GM21528 (cell line): ENCODE data around the gene CPE.
"Not testable (repeated sequence)": the region's sequence is repeated elsewhere in the genome, so short reads cannot be mapped to it uniquely, and the experiment has no call there.

Source experiments
- ATAC-seq: cut with Tn5 transposase; IDR thresholded peaks from one replicate; pipeline ENCODE4 v1.9.1; 2021; ENCODE audit warnings: mild to moderate bottlenecking, moderate library complexity; ENCODE audit not compliant: unreplicated experiment, low FRiP score

Gene CPE

GRCh38 chr4:165457793-165458192, 79.0 kb downstream of the CPE start:
- ATAC-seq: no peak

GRCh38 chr4:165458471-165458870, 79.7 kb downstream of the CPE start:
- no peak for ATAC-seq

DNA sequence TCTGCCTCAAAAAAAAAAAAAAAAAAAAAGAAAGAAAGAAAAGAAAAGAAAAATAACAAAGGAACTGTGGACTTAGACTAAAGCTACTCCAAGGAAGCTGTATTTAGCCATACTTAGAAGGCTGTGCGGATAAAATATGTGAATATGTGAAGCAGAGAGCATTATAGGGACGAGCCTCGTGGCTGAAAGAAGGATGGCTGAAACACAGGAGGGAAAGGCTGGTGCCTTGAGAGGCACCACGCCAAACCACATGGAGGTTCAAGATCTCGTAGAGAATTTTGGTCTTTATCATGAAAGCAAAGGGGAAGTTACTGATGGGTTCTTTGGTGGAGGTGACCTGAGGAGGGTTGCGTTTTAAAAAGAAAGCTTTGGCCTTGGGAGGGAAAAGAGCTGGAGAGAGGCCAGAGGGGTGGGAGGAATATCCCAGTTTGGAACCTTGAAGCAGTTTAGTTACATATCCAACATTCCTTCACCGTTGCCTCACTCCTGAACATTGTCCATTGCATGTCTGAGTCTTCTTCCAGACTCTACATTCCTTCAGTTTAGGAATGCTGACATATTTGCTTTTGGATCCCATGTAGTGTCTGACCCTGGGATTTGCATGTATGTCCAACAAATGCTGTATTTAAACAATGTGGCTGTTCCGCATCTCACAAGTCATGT, 82.5 kb downstream of the CPE start:
- ATAC-seq: no peak

DNA sequence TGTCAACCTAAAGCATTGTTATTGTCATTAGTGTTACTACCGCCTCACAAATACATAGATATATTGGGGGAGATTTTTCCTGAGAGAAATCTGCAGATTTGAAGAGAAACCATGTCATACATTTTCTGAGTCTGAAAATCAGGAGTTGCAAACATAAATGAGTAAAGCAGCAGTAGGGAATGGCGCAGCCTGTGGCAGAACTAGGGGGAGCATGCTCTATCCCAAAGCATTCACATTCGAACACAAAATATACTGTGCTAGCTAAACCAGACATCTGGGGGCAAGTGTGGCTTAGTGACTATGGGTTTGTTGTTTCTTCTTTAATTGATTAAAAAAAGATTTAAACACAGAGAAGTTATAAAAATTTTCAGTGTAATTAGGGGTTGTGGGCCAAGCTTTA, 83.2 kb downstream of the CPE start:
- no peak for ATAC-seq

DNA sequence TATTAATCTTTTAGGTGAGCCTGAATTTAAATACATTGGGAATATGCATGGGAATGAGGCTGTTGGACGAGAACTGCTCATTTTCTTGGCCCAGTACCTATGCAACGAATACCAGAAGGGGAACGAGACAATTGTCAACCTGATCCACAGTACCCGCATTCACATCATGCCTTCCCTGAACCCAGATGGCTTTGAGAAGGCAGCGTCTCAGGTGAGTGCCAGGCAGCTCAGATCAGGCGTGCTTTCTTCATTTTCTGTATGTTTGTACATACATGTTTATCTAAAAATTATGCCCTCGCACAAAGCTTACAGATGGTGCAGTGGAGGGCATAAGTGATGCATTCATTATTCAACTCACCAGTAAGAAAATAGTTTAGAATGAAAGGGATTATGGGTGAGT, 85.6 kb downstream of the CPE start:
- no peak for ATAC-seq

DNA sequence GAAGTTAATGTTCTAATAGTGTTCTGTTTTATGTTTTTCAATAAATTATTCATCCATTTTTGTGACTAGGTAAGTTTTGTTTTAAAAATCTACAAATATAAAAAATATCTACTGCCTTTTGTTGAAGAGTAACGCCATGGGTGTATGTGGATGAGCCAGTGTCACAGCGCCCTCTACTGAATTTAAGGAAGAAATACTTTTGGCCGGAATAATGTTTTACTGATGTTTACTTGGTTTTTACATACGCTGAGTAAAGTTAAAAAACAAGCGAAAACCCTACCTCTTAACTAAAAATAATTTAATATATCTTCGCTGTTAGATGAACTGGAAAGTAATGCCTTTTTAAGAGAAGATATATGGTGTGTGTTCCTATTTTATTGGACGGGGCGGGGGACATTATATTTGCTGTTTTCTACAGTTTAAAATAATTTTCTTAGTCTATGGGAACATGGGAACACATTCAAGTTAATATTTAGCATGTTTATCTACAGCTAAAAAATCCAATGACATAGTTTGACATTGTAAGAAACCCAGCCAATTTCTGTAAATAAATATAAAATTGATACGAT, 86.1 kb downstream of the CPE start:
- ATAC-seq: no peak

DNA sequence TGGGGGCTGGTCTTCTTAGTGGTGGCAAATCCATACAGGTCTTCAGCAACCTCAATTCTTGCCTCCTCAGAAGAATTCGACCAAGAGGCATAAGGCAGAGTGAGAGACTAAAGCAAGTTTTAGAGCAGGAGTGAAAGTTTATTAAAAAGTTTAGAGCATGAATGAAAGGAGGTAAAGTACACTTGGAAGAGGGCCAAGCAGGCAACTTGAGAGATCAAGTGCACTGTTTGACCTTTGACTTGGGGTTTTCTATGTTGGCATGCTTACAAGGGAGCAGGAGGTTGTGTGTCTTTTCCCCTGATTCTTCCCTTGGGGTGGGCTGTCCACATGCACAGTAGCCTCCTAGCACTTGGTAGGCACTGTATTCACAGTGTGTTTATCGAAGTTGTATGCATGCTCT, 91.2 kb downstream of the CPE start:
- no peak for ATAC-seq

DNA sequence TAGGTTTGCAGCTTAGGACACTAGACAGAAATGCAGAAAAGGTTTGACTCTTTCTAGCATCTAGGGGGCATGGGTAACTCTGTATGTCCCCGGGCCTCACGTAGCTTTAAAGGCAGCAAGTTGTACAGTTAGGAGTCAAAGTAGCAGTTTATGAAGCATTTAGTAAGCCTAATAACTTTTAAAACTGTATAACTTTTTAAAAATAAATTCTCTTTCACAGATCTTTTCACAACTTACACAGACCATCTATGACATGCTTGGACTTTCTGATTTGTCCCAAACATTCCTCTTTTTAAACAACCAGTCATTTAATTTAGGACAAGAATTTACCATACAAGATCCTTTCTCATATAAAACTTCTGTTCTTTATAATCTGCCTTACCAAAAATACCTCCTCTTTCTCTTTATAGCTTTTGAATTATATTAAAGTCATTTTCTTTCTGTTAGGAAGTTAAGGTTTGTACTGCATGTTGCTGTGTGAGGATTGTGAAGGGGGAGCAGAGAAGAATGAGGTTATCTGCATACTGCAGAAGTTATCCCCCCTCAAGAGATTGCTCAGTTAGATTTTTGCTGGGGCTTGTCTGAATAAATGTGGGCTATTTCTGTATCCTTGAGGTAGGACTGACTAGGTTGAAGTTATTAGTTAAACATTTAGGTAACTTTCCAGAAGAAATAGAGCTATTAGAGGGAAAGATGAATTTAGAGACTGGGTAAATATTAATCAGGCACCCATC, 94.3 kb downstream of the CPE start:
- ATAC-seq: no peak

GRCh38 chr4:165474784-165475705, 96.2 kb downstream of the CPE start:
- no peak for ATAC-seq

- no peak for ATAC-seq
These were observed 96.9 kb downstream of the CPE start for GRCh38 chr4:165475706-165476070.

GRCh38 chr4:165476214-165477098, 97.6 kb downstream of the CPE start:
- no peak for ATAC-seq

DNA sequence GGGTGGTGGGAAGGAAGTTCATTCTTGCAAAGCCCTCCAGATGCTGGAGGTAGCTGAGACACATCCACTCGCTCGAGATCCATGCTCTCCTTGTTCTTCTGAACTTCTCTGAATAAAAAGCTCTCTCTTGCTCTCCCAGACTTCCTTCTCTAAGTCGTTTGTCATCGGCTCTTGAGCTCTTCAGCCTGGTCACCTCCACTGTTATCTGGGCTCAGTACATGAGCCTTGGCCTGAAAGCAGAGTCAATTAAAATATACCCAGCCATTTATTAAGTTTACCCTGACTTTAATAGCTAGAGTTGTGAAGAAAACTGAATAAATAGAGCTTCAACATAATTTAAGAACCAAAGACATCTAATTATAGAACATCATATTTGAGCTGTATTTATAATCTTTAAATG, 99.0 kb downstream of the CPE start:
- ATAC-seq: no peak

- ATAC-seq: no peak
These were observed 99.5 kb downstream of the CPE start for GRCh38 chr4:165478260-165478659.

DNA sequence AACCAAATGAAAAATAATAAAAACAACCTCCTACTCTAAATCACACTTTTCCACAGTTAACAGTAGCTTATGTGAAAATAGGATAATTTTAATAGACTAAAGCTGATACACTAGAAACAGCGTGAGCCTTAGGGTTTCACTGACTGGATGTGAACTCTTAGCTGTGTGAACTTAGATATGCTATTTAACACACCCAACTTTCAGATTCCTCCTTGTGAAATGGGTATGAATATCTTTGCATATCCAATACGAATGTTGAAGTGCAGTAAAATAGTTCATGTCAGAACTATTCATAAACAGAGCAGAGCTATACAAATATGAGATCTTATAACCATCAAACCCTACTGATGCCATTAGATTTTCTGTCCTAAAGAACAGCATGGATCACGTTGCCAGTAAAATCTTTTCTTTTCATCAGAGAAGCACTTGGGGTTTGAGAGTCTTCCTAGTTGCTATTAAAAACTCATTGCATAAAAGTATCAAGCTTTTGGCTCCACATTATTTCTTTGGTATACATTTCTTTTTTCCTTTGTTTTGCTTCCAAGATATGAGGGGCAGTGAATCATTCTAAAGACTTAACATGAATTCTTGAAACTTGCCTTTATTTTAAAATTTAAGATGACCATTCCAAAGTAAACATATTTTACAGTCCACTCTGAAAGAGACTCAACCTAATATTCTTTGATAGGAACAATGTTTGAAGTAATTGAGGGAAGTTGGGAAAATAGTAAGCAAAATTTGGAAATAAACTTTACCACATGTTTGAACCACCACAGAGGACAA, 102.4 kb downstream of the CPE start:
- ATAC-seq: no peak

DNA sequence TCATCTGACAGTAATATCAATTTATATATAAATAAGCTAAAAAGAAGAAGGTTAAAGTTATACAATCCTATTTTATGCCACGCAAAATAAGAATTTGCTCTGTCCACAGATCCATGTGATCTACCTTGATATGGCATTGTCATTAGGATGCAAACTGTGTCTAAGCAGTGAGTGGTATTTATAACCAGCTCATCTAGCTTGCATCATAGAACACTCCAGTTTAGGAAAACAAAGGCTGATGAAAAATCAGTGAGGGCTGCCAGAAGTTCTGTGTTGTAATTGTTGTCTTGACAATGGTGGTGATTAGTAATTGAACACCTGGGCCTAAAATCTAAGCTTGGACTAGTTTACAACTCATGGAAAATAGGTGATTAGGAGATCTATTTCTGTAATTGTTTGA, 111.0 kb downstream of the CPE start:
- ATAC-seq: no peak

DNA sequence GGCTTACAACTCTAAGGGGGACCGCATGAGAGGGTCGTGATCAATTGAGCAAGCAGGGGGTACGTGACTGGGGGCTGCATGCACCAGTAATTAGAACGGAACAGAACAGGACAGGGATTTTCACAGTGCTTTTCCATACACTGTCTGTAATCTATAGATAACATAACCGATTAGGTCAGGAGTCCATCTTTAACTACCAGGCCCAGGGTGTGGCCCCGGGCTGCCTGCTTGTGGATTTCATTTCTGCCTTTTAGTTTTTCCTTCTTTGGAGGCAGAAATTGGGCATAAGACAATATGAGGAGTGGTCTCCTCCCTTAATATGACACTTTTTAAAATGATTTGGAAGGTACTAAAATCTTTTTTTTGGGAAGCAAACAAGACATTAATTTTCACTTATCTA, 113.8 kb downstream of the CPE start:
- not testable (repeated sequence) for ATAC-seq

GRCh38 chr4:165493359-165493758, 114.6 kb downstream of the CPE start:
- peak; percentile 94 for ATAC-seq

GRCh38 chr4:165502916-165503907, 124.4 kb downstream of the CPE start:
- no peak for ATAC-seq
